H1 (cell line): ENCODE results near the gene PDE4D. TPM values are rescaled to one million over a fixed set of nuclear protein-coding genes. Genes with fewer than 3 reads are reported as not detected.

Source experiments
- CTCF ChIA-PET: fragments of 300-600 bp; sonication (Branson Sonifier 250); formaldehyde crosslinking; loops from one replicate; lab custom pipeline; 2021; ENCODE audit not compliant: partially characterized antibody; lab: Charles Lee
- POLR2A ChIA-PET: fragments of 300-600 bp; sonication (Branson Sonifier 250); formaldehyde crosslinking; loops from one replicate; lab custom pipeline; 2021; ENCODE audit warnings: inconsistent platforms; ENCODE audit not compliant: partially characterized antibody; lab: Charles Lee
- DNase-seq, 2 experiments: peaks; one replicate each; pipeline versions ENCODE4 v3.0.0 to v3.0.0-alpha.2; 2010 to 2022; ENCODE audit warnings: low spot score in 2 of 2, low read depth in 1 of 2, mixed read lengths in 1 of 2
- FAIRE-seq: peaks from 2 replicates; lab custom pipeline; 2011; peaks lifted over from hg19 to GRCh38; lab: Jason Lieb, UNC
- H2AFZ ChIP-seq: 2 replicates; pipeline ENCODE4 v1.8.1; 2012; ENCODE audit warnings: low read length, inconsistent platforms
- H2AK5ac ChIP-seq: 2 replicates; pipeline ENCODE4 v1.6.1; 2013; ENCODE audit warnings: low read depth, low read length
- H2BK120ac ChIP-seq: replicated peaks from 2 replicates; pipeline ENCODE3; 2013; ENCODE audit warnings: low read depth, low read length, inconsistent platforms
- H2BK12ac ChIP-seq: 2 replicates; pipeline ENCODE4 v1.6.1; 2013; ENCODE audit warnings: low read depth, low read length
- H2BK15ac ChIP-seq: 2 replicates; pipeline ENCODE4 v1.6.1; 2013; ENCODE audit warnings: low read length
- H2BK20ac ChIP-seq: 2 replicates; pipeline ENCODE4 v1.6.1; 2013; ENCODE audit warnings: low read length
- H2BK5ac ChIP-seq: 2 replicates; pipeline ENCODE4 v1.6.1; 2013; ENCODE audit warnings: low read depth, low read length
- H3K14ac ChIP-seq: 2 replicates; pipeline ENCODE4 v1.6.1; 2013; ENCODE audit warnings: inconsistent platforms; ENCODE audit not compliant: insufficient read length
- H3K18ac ChIP-seq: 2 replicates; pipeline ENCODE4 v1.6.1; 2013; ENCODE audit warnings: low read length; ENCODE audit errors: extremely low read depth
- H3K23ac ChIP-seq: 2 replicates; pipeline ENCODE4 v1.6.1; 2013; ENCODE audit warnings: inconsistent platforms; ENCODE audit not compliant: insufficient read length
- H3K23me2 ChIP-seq: 2 replicates; pipeline ENCODE4 v1.6.1; 2013; ENCODE audit warnings: low read depth, low read length
- H3K27ac ChIP-seq: 2 replicates; pipeline ENCODE4 v1.6.1; 2011; ENCODE audit warnings: low read depth, low read length, inconsistent platforms
- H3K27me3 ChIP-seq, 4 experiments: replicated peaks in 1 of 4; 1 replicate in 1 of 4; 2 replicates in 3 of 4; pipeline versions ENCODE4 v1.6.1 to v1.8.1; 2011 to 2013; ENCODE audit warnings: low read length in 3 of 4, mild to moderate bottlenecking in 3 of 4, inconsistent platforms in 2 of 4, mixed read lengths in 2 of 4, moderate library complexity in 1 of 4; ENCODE audit not compliant: control insufficient read depth in 3 of 4, insufficient read depth in 3 of 4; ENCODE audit errors: extremely low read depth in 1 of 4
- H3K36me3 ChIP-seq, 4 experiments: 2 replicates each; pipeline versions ENCODE4 v1.6.1 to v1.8.1; 2011 to 2013; ENCODE audit warnings: mild to moderate bottlenecking in 4 of 4, low read length in 3 of 4, moderate library complexity in 2 of 4, control low read depth in 1 of 4, inconsistent platforms in 1 of 4; ENCODE audit not compliant: insufficient read depth in 4 of 4, control insufficient read depth in 2 of 4
- H3K4ac ChIP-seq: replicated peaks from 2 replicates; pipeline ENCODE3; 2013; ENCODE audit warnings: low read length, low read depth, mixed read lengths, inconsistent platforms; ENCODE audit not compliant: insufficient read length
- H3K4me1 ChIP-seq, 4 experiments: replicated peaks in 1 of 4; 1 replicate in 1 of 4; 2 replicates in 3 of 4; pipeline versions ENCODE4 v1.6.1 to v1.8.1; 2011 to 2013; ENCODE audit warnings: low read length in 3 of 4, inconsistent platforms in 2 of 4, mixed read lengths in 1 of 4; ENCODE audit not compliant: insufficient read depth in 4 of 4, control insufficient read depth in 3 of 4
- H3K4me2 ChIP-seq, 2 experiments: 2 replicates each; pipeline versions ENCODE4 v1.6.1 to v1.8.1; 2011 to 2013; ENCODE audit warnings: low read depth in 2 of 2, low read length in 2 of 2, control low read depth in 1 of 2, inconsistent platforms in 1 of 2, mild to moderate bottlenecking in 1 of 2; ENCODE audit not compliant: insufficient read depth in 1 of 2
- H3K4me3 ChIP-seq, 4 experiments: fragments of 200-600, 300-600 bp in 1 of 4; sonication (generic), shearing (Covaris generic), sonication (Bioruptor Twin) in 1 of 4; 2 replicates each; pipeline versions ENCODE4 v1.5.1 to v1.8.1; 2011 to 2016; ENCODE audit warnings: low read length in 4 of 4, low read depth in 3 of 4, control low read depth in 2 of 4, inconsistent platforms in 2 of 4, mild to moderate bottlenecking in 2 of 4, mixed read lengths in 1 of 4, moderate library complexity in 1 of 4; ENCODE audit not compliant: insufficient read depth in 2 of 4; ENCODE audit errors: extremely low read depth in 1 of 4
- H3K56ac ChIP-seq: replicated peaks from 2 replicates; pipeline ENCODE3; 2013; ENCODE audit warnings: low read depth, mild to moderate bottlenecking, mixed read lengths, low read length, inconsistent platforms; ENCODE audit not compliant: insufficient read length
- H3K79me1 ChIP-seq: 2 replicates; pipeline ENCODE4 v1.6.1; 2013; ENCODE audit warnings: low read depth, low read length, control low read depth
- H3K79me2 ChIP-seq, 2 experiments: 2 replicates each; pipeline versions ENCODE4 v1.6.1 to v1.8.1; 2012 to 2013; ENCODE audit warnings: low read length in 2 of 2, mild to moderate bottlenecking in 2 of 2, inconsistent platforms in 1 of 2; ENCODE audit not compliant: insufficient read depth in 2 of 2, control insufficient read depth in 1 of 2
- H3K9ac ChIP-seq, 4 experiments: replicated peaks in 1 of 4; 1 replicate in 1 of 4; 2 replicates in 3 of 4; pipeline versions ENCODE4 v1.6.1 to v1.8.1; 2011 to 2013; ENCODE audit warnings: low read depth in 3 of 4, low read length in 3 of 4, control low read depth in 2 of 4, mild to moderate bottlenecking in 2 of 4, moderate library complexity in 2 of 4, inconsistent platforms in 1 of 4; ENCODE audit errors: extremely low read depth in 1 of 4
- H3K9me3 ChIP-seq, 2 experiments: 2 replicates each; pipeline versions ENCODE4 v1.6.1 to v1.8.1; 2012 to 2013; ENCODE audit warnings: mild to moderate bottlenecking in 2 of 2, moderate library complexity in 2 of 2, control low read depth in 1 of 2, inconsistent platforms in 1 of 2, low read depth in 1 of 2, low read length in 1 of 2, mixed read lengths in 1 of 2; ENCODE audit not compliant: insufficient read depth in 2 of 2
- H4K20me1 ChIP-seq, 2 experiments: replicated peaks in 1 of 2; 2 replicates each; pipeline versions ENCODE3 to v1.8.1; 2011 to 2013; ENCODE audit warnings: inconsistent platforms in 2 of 2, low read length in 2 of 2, mild to moderate bottlenecking in 1 of 2; ENCODE audit not compliant: insufficient read depth in 2 of 2, control insufficient read depth in 1 of 2
- H4K5ac ChIP-seq: 2 replicates; pipeline ENCODE4 v1.6.1; 2013; ENCODE audit warnings: low read length, low read depth, mixed read lengths, inconsistent platforms; ENCODE audit not compliant: insufficient read length
- H4K8ac ChIP-seq: 2 replicates; pipeline ENCODE4 v1.8.0; 2013; ENCODE audit warnings: mild to moderate bottlenecking, moderate library complexity, low read length, inconsistent platforms; ENCODE audit not compliant: insufficient read depth; ENCODE audit errors: extremely low read depth
- H4K91ac ChIP-seq: replicated peaks from 2 replicates; pipeline ENCODE3; 2013; ENCODE audit warnings: low read length, mixed read lengths, inconsistent platforms; ENCODE audit not compliant: insufficient read length
- BACH1 ChIP-seq: IDR thresholded peaks from 2 replicates; pipeline ENCODE4 v1.6.1; 2012; ENCODE audit warnings: low read length, improper control_type of control experiment
- HDAC6 ChIP-seq: IDR thresholded peaks from one replicate; pipeline ENCODE4 v1.7.1; 2012; ENCODE audit warnings: low read depth, mild to moderate bottlenecking, inconsistent platforms, low read length, moderate library complexity
- RAD21 ChIP-seq, 2 experiments: IDR thresholded peaks in 1 of 2; conservative IDR thresholded peaks in 1 of 2; 2 replicates each; pipeline ENCODE4 v1.6.1; 2011; ENCODE audit warnings: low read depth in 2 of 2, low read length in 2 of 2, improper control_type of control experiment in 1 of 2, inconsistent platforms in 1 of 2, mild to moderate bottlenecking in 1 of 2, moderate library complexity in 1 of 2
- SUZ12 ChIP-seq: fragments of 200-600 bp; sonication (generic); IDR thresholded peaks from 2 replicates; pipeline ENCODE4 v1.6.1; 2012; ENCODE audit warnings: mild to moderate bottlenecking, inconsistent platforms, low read length, moderate library complexity, mixed read lengths
- WGBS, 2 experiments: shearing (Covaris generic) in 1 of 2; methylation state at CpG; one replicate each; pipeline versions ENCODE4 v1.1.6 to v1.1.7; 2013 to 2015; ENCODE audit warnings: low lambda C conversion rate in 2 of 2, mixed read lengths in 2 of 2, inconsistent platforms in 1 of 2, low coverage in 1 of 2, missing lambda C conversion rate in 1 of 2; ENCODE audit not compliant: insufficient replicate concordance in 2 of 2, insufficient coverage in 1 of 2, insufficient read length in 1 of 2; ENCODE audit errors: extremely low coverage in 1 of 2, missing lambda C conversion rate in 1 of 2; 5-methylcytosine and 5-hydroxymethylcytosine counted together
- polyA plus RNA-seq, 7 experiments: library from polyadenylated mRNA; depleted of rRNA in 3 of 7; stranded (reverse) in 5 of 7; unstranded in 2 of 7; fragments of >200 nt in 5 of 7; fragments of 200-250 nt in 2 of 7; gene quantifications; 1 replicate in 5 of 7; 2 replicates in 1 of 7; 4 replicates in 1 of 7; pipeline versions ENCODE4 v1.2.1 to v1.2.3, GENCODE V29; 2011 to 2013; ENCODE audit warnings: missing spikeins in 2 of 7, mixed read lengths in 2 of 7
- total RNA-seq: library from RNA; stranded (reverse); fragmentation: NEBNext Ultra II Directional; extraction: Animal tissue kit (Norgen Biotek cat#: 25700); gene quantifications from 2 replicates; pipeline ENCODE4 v1.2.1, GENCODE V29; 2021

The PDE4D gene
- total and polyA plus RNA-seq, 2 of the 8 experiments (the other 6 are each of a cell fraction or from before 2014, with no cell fraction given): 2.3 to 3.7 TPM

- CTCF ChIA-PET: interaction anchor here (0.8 to 1.1 kb wide), 3 partner anchors 17 to 32 kb away, joined by 3 to 4 read pairs (median 3); no protein-coding TSS in a partner anchor
- no peaks in the 10 kb centered on the region for H4K20me1 ChIP-seq
These were observed 419.2 kb downstream of the PDE4D start for GRCh38 chr5:59474324-59474723.

More at GRCh38 chr5:59474324-59474723, 419.2 kb downstream of the PDE4D start:
- 87% methylated on average over 1 of the region's 1 CpG; no CpG with 5 or more reads in 1 of the 2 experiments for WGBS, 2 experiments
- no peak overlapping the region for H2BK15ac ChIP-seq
- no peak overlapping the region for H3K23ac ChIP-seq
- no peak overlapping the region for H4K8ac ChIP-seq
- no peak overlapping the region for H3K27ac ChIP-seq
- FAIRE-seq (no peak), DNase-seq (no peak)
- H2BK12ac ChIP-seq: no peak overlapping the region
- no peaks in the 10 kb centered on the region for H3K79me2 ChIP-seq
- H4K91ac ChIP-seq: no peak overlapping the region
- H3K27me3 ChIP-seq: no peaks in the 10 kb centered on the region
- H2BK20ac ChIP-seq: no peak overlapping the region
- TF ChIP-seq HDAC6 (no peak), BACH1 (no peak), RAD21 (IDR thresholded peaks at IDR 0.05 in 1 of 2, conservative IDR thresholded peaks at IDR 0.05 in 1 of 2; ENCODE audit: low read depth in 2 of 2, low read length in 2 of 2) (no peak), SUZ12 (no peak)
- H4K5ac ChIP-seq: no peak overlapping the region
- H3K4me3 ChIP-seq: no peak overlapping the region
- no peak overlapping the region for H3K9ac ChIP-seq
- H3K36me3 ChIP-seq: no peaks in the 10 kb centered on the region
- H3K18ac ChIP-seq: no peak overlapping the region
- H3K14ac ChIP-seq: no peak overlapping the region
- no peak overlapping the region for H2BK5ac ChIP-seq
- H3K79me1 ChIP-seq: no peaks in the 10 kb centered on the region
- POLR2A ChIA-PET: no interaction called here
- H2AFZ ChIP-seq: no peak overlapping the region
- H3K4me2 ChIP-seq: no peak overlapping the region
- no peak overlapping the region for H3K4ac ChIP-seq
- no peak overlapping the region for H2AK5ac ChIP-seq
- H3K4me1 ChIP-seq: no peaks in the 10 kb centered on the region
- no peak overlapping the region for H3K56ac ChIP-seq
- no peak overlapping the region for H2BK120ac ChIP-seq
- H3K23me2 ChIP-seq: no peaks in the 10 kb centered on the region
- no peaks in the 10 kb centered on the region for H3K9me3 ChIP-seq
